ENCODE measurements around the gene ERFE.

DNA sequence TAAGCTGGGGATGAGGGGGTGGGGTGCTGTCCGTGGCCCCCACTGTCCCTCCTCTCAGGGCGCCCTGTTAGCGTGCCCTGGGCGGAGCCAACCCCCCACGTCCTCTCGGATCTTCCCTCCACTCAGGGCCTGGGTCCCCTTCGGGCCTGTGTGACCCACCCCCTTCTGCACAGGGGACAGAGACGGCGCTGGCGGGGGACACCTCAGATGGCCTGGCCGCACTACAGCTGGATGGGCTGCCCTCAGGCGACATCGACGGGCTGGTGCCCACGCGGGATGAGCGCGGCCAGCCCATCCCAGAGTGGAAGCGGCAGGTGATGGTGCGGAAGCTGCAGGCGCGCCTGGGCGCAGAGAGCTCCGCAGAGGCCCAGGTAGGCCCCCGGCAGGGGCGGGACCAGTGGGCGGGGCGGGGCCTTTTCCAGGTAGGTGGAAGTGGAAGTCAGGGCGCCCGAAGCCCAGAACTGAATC is 30.2 kb upstream of the ERFE start:
- TF ChIP-seq, protein P1, sequence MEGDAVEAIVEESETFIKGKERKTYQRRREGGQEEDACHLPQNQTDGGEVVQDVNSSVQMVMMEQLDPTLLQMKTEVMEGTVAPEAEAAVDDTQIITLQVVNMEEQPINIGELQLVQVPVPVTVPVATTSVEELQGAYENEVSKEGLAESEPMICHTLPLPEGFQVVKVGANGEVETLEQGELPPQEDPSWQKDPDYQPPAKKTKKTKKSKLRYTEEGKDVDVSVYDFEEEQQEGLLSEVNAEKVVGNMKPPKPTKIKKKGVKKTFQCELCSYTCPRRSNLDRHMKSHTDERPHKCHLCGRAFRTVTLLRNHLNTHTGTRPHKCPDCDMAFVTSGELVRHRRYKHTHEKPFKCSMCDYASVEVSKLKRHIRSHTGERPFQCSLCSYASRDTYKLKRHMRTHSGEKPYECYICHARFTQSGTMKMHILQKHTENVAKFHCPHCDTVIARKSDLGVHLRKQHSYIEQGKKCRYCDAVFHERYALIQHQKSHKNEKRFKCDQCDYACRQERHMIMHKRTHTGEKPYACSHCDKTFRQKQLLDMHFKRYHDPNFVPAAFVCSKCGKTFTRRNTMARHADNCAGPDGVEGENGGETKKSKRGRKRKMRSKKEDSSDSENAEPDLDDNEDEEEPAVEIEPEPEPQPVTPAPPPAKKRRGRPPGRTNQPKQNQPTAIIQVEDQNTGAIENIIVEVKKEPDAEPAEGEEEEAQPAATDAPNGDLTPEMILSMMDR (IDR thresholded peaks at IDR 0.05; ENCODE audit: poor library complexity, severe bottlenecking): no peak
- no peak for TF ChIP-seq MXI1 (conservative IDR thresholded peaks at IDR 0.05; ENCODE audit: poor library complexity, severe bottlenecking)
- no peak for TF ChIP-seq POLR2AphosphoS5 (IDR thresholded peaks at IDR 0.05)
- no peak for TF ChIP-seq RAD21 (conservative IDR thresholded peaks at IDR 0.05)
- TF ChIP-seq EZH2 (IDR thresholded peaks at IDR 0.05; ENCODE audit: borderline replicate concordance, insufficient read depth, low read length, poor library complexity, severe bottlenecking): no peak
- no peak for TF ChIP-seq TAF1 (IDR thresholded peaks at IDR 0.05; ENCODE audit: low read depth)

All from neural cell (in vitro differentiated cells).